Osteoblast (primary cell): Measurements from ENCODE around the gene CDCA4. TPM values are rescaled to one million over a fixed set of nuclear protein-coding genes. Genes with fewer than 3 reads are reported as not detected.

Source experiments
- DNase-seq: peaks from one replicate; pipeline ENCODE4 v3.0.0; 2011; ENCODE audit warnings: low spot score, mixed read lengths; ENCODE audit not compliant: insufficient read length; ENCODE audit errors: missing footprints
- H2AFZ ChIP-seq: 2 replicates; pipeline ENCODE4 v1.6.0; 2011; ENCODE audit warnings: mild to moderate bottlenecking, low read length
- H3K27ac ChIP-seq: 2 replicates; pipeline ENCODE4 v1.5.1; 2011; ENCODE audit warnings: mild to moderate bottlenecking, low read depth, low read length, moderate library complexity
- H3K27me3 ChIP-seq: 2 replicates; pipeline ENCODE4 v1.6.0; 2012; ENCODE audit warnings: mild to moderate bottlenecking, control low read depth, inconsistent platforms, low read length, moderate library complexity; ENCODE audit not compliant: insufficient read depth
- H3K36me3 ChIP-seq: 2 replicates; pipeline ENCODE4 v1.5.1; 2011; ENCODE audit warnings: mild to moderate bottlenecking, low read length, control low read depth, moderate library complexity; ENCODE audit not compliant: insufficient read depth
- H3K4me1 ChIP-seq: 2 replicates; pipeline ENCODE4 v1.5.1; 2011; ENCODE audit warnings: mild to moderate bottlenecking, low read length, control low read depth, moderate library complexity; ENCODE audit not compliant: insufficient read depth
- H3K4me2 ChIP-seq: 2 replicates; pipeline ENCODE4 v1.6.0; 2011; ENCODE audit warnings: mild to moderate bottlenecking, low read length; ENCODE audit not compliant: insufficient read depth
- H3K4me3 ChIP-seq: fragments of 200-600 bp; sonication (generic); 3 replicates; pipeline ENCODE4 v1.5.1; 2012; ENCODE audit warnings: mild to moderate bottlenecking, low read length, inconsistent platforms; ENCODE audit not compliant: insufficient read depth
- H3K79me2 ChIP-seq: 2 replicates; pipeline ENCODE4 v1.6.0; 2012; ENCODE audit warnings: mild to moderate bottlenecking, low read length, control low read depth, inconsistent platforms; ENCODE audit not compliant: insufficient read depth
- H3K9me3 ChIP-seq: 2 replicates; pipeline ENCODE4 v1.5.1; 2011; ENCODE audit warnings: low read depth, low read length, control low read depth
- H4K20me1 ChIP-seq: 2 replicates; pipeline ENCODE4 v1.6.0; 2012; ENCODE audit warnings: mild to moderate bottlenecking, low read length, control low read depth; ENCODE audit not compliant: insufficient read depth
- total RNA-seq: library from RNA; depleted of rRNA; stranded (reverse); fragments of >200 nt; gene quantifications from 2 replicates; pipeline ENCODE4 v1.2.3, GENCODE V29; 2012
- TF ChIP-seq, protein P1 (sequence below): IDR thresholded peaks from 2 replicates; pipeline ENCODE4 v1.5.1; 2011; ENCODE audit warnings: mild to moderate bottlenecking, low read depth, low read length, moderate library complexity; ENCODE audit errors: extremely low read depth

CDCA4 gene
- total RNA-seq, 1 donor: 13.8 TPM

DNA sequence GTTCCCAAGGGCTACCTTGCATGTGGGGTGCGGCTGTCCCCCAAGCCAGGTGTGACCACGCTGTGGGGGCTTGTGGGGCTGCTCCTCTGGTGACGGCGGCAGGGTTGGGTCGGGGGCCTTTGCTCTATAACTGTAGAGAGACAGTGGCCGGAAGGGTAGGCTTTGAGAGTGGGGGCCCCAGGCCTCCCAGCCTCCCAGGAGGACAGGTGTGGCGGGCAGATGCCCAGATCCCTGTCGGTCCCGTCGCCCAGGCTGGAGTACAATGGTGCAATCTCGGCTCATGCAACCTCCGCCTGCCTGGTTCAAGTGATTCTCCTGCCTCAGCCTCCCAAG lies 47.1 kb upstream of the CDCA4 start:
- H3K79me2 ChIP-seq: no peaks in the 10 kb centered on the region

DNA sequence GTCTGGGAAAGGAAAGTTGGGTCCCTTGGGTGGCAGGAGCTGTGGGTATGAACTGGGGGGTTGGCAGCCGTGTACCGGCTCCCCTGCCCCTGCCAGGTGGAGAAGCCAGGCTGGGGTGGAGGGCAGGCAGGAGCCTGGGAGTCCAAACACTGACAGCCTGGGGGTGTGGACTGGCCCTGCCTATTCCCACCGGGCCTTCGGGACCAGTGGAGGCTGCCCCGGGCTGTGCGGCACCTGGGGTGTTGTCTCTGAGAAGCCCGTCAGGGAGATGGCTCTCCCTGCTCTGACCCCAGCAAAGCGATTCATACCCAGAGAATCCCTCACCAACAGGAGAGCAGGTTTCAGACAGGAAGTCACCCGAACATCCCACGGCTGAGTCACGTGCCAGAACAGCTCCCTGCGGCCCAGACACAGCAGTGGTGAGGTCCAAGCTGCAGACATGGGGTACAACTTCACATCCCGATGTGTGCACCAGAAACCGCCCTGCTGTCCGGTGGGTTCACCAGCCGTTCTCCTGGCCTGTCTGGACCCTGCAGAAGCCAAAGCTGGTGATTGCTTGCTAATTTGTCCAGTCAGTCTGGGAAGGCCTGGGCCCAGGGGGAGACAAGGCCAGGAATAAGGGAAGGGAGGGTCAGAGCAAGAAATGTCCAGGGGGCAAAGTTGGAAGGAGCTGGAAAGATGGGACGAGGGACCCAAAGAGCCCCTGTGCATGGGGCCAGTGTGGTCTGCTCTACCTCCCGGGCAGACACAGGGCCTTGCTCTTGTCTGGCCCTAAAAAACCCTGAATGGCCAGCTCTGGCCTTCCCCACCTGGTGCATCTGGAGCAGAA lies 46.5 kb upstream of the CDCA4 start:
- Histone ChIP-seq H4K20me1 (no peaks in the 10 kb centered on the region), H3K4me1 (peaks cover 6% of the 10 kb centered on the region), H2AFZ (no peak overlapping the region), H3K4me2 (no peak overlapping the region), H3K9me3 (no peaks in the 10 kb centered on the region), H3K36me3 (no peaks in the 10 kb centered on the region), H3K27me3 (no peaks in the 10 kb centered on the region), H3K4me3 (no peak overlapping the region), H3K27ac (no peak overlapping the region), H3K79me2 (no peaks in the 10 kb centered on the region)
- TF ChIP-seq, protein P1, sequence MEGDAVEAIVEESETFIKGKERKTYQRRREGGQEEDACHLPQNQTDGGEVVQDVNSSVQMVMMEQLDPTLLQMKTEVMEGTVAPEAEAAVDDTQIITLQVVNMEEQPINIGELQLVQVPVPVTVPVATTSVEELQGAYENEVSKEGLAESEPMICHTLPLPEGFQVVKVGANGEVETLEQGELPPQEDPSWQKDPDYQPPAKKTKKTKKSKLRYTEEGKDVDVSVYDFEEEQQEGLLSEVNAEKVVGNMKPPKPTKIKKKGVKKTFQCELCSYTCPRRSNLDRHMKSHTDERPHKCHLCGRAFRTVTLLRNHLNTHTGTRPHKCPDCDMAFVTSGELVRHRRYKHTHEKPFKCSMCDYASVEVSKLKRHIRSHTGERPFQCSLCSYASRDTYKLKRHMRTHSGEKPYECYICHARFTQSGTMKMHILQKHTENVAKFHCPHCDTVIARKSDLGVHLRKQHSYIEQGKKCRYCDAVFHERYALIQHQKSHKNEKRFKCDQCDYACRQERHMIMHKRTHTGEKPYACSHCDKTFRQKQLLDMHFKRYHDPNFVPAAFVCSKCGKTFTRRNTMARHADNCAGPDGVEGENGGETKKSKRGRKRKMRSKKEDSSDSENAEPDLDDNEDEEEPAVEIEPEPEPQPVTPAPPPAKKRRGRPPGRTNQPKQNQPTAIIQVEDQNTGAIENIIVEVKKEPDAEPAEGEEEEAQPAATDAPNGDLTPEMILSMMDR: no peak
- peak; percentile 91 for DNase-seq

More for the DNA sequence above, 47.1 kb upstream of the CDCA4 start:
- Histone ChIP-seq H3K27ac (no peak overlapping the region), H2AFZ (no peak overlapping the region), H3K27me3 (peaks cover under 1% of the 10 kb centered on the region), H3K4me2 (no peak overlapping the region), H3K9me3 (no peaks in the 10 kb centered on the region), H3K36me3 (no peaks in the 10 kb centered on the region), H3K4me3 (no peak overlapping the region), H3K4me1 (peaks cover 6% of the 10 kb centered on the region), H4K20me1 (no peaks in the 10 kb centered on the region)
- no peak for DNase-seq
- TF ChIP-seq, protein P1: no peak

DNA sequence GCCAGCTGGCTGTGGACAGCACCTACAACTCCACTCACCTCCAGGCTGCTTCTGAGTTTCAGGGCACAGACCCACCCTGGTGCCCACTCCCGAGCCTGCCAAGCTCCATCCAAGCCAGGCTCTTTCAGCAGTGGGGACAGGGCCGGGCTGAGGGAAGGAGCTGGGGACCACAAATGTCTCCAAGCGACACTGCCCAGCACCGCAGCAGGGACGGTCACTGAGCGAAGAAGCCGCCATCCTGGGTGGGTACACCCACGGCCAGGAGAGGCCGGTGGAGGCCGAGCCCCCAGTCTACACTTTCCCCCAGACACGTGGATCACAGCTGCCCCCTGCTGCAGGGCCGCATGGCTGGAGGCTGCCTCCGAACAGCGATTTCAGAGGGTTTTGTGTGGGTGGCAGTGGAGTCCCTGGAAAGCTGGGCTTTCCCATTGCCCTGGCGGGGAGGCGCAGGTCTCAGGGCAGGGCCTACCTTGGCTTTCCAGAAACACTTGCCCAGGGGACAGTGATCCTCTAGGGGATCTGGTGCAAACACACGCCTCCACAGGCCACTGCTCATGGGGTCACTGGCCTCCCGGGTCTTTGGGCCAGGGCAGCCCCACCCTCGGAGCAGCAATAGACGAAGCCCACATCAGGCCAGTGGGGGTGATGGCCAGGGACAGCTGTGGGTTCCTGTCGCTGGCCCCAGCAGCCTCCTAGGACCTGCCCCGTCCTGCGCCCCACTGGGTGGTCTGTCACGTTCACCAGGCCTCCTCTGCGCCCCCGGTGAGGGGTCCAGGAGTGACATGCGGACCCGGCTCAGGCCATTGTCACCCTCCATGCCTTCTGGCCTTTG lies 45.6 kb upstream of the CDCA4 start:
- no peaks in the 10 kb centered on the region for H3K79me2 ChIP-seq
- H4K20me1 ChIP-seq: no peaks in the 10 kb centered on the region
- H3K36me3 ChIP-seq: no peaks in the 10 kb centered on the region
- DNase-seq: peak; percentile 86
- peaks cover 6% of the 10 kb centered on the region for H3K4me1 ChIP-seq
- TF ChIP-seq, protein P1: no peak
- no peak overlapping the region for H3K4me2 ChIP-seq
- H3K27me3 ChIP-seq: no peaks in the 10 kb centered on the region
- no peak overlapping the region for H3K4me3 ChIP-seq
- H3K9me3 ChIP-seq: no peaks in the 10 kb centered on the region
- H3K27ac ChIP-seq: no peak overlapping the region
- no peak overlapping the region for H2AFZ ChIP-seq
